ENCODE data around the gene DDR2. TPM values are rescaled to one million over a fixed set of nuclear protein-coding genes. Genes with fewer than 3 reads are reported as not detected.

Gene DDR2
- total RNA-seq, 1 donor = 384 TPM

DNA sequence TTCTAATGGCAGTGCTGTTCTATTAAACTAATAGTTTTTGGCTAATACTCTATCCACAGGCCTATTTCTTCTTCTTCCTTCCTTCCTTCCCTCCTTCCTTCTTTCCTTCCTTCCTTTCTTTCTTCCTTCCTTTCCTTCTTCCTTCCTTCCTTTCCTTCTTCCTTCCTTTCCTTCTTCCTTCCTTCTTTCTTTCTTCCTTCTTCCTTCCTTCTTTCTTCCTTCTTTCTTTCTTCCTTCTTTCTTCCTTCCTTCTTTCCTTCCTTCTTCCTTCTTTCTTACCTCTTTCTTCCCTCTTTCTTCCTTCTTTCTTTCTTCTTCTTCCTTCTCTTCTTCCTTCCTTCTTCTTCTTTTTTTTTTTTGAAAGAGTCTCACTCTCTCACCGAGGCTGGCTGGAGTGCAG, 197.0 kb downstream of the DDR2 start:
- H3K36me3 ChIP-seq (ENCODE audit: insufficient read depth, low read length) = no peaks in the 10 kb centered on the region
- DNase-seq (ENCODE audit: insufficient read length, low spot score, missing footprints) = no peak
- TF ChIP-seq, protein P1, sequence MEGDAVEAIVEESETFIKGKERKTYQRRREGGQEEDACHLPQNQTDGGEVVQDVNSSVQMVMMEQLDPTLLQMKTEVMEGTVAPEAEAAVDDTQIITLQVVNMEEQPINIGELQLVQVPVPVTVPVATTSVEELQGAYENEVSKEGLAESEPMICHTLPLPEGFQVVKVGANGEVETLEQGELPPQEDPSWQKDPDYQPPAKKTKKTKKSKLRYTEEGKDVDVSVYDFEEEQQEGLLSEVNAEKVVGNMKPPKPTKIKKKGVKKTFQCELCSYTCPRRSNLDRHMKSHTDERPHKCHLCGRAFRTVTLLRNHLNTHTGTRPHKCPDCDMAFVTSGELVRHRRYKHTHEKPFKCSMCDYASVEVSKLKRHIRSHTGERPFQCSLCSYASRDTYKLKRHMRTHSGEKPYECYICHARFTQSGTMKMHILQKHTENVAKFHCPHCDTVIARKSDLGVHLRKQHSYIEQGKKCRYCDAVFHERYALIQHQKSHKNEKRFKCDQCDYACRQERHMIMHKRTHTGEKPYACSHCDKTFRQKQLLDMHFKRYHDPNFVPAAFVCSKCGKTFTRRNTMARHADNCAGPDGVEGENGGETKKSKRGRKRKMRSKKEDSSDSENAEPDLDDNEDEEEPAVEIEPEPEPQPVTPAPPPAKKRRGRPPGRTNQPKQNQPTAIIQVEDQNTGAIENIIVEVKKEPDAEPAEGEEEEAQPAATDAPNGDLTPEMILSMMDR (IDR thresholded peaks at IDR 0.05; ENCODE audit: extremely low read depth, low read depth, low read length) = no peak

DNA sequence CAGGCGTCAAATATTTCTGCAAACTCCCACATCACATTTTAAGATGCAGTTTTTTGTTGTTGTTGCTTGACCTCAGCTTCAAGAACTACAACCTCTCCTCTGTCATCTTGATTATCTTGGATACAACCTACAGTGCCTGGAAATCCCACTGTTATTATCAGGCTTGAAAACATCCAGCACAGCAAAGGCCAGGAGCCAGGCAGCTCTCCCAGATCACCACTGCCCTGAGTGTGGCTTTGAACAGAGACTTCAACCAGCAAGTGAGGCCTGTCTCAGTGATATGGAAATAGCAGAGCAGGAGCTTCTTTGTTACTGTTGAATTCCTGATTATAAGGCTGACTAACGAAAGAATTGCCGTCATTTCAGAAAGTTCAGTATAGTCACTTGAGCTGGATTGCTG, 200.2 kb downstream of the DDR2 start:
- Histone ChIP-seq H3K79me2 (ENCODE audit: insufficient read depth, low read length) (no peaks in the 10 kb centered on the region), H4K20me1 (ENCODE audit: insufficient read depth, low read length) (no peaks in the 10 kb centered on the region), H3K36me3 (ENCODE audit: insufficient read depth, low read length) (no peaks in the 10 kb centered on the region), H2AFZ (ENCODE audit: low read length) (no peak overlapping the region), H3K4me1 (ENCODE audit: insufficient read depth, low read length) (no peaks in the 10 kb centered on the region), H3K27ac (ENCODE audit: low read depth, low read length) (no peak overlapping the region), H3K27me3 (ENCODE audit: insufficient read depth, low read length) (peaks cover 9% of the 10 kb centered on the region), H3K9me3 (ENCODE audit: low read depth, low read length) (no peaks in the 10 kb centered on the region), H3K4me2 (ENCODE audit: insufficient read depth, low read length) (no peak overlapping the region), H3K4me3 (ENCODE audit: insufficient read depth, low read length) (no peak overlapping the region)
- TF ChIP-seq, protein P1 (IDR thresholded peaks at IDR 0.05; ENCODE audit: extremely low read depth, low read depth, low read length) = no peak
- DNase-seq (ENCODE audit: insufficient read length, low spot score, missing footprints) = no peak

More for the DNA sequence above, 197.0 kb downstream of the DDR2 start:
- Histone ChIP-seq H3K4me1 (ENCODE audit: insufficient read depth, low read length) (no peaks in the 10 kb centered on the region), H3K4me3 (ENCODE audit: insufficient read depth, low read length) (no peak overlapping the region), H3K27ac (ENCODE audit: low read depth, low read length) (no peak overlapping the region), H3K4me2 (ENCODE audit: insufficient read depth, low read length) (no peak overlapping the region), H3K27me3 (ENCODE audit: insufficient read depth, low read length) (peaks cover 11% of the 10 kb centered on the region), H3K9me3 (ENCODE audit: low read depth, low read length) (no peaks in the 10 kb centered on the region), H4K20me1 (ENCODE audit: insufficient read depth, low read length) (no peaks in the 10 kb centered on the region), H3K79me2 (ENCODE audit: insufficient read depth, low read length) (no peaks in the 10 kb centered on the region), H2AFZ (ENCODE audit: low read length) (no peak overlapping the region)

DNA sequence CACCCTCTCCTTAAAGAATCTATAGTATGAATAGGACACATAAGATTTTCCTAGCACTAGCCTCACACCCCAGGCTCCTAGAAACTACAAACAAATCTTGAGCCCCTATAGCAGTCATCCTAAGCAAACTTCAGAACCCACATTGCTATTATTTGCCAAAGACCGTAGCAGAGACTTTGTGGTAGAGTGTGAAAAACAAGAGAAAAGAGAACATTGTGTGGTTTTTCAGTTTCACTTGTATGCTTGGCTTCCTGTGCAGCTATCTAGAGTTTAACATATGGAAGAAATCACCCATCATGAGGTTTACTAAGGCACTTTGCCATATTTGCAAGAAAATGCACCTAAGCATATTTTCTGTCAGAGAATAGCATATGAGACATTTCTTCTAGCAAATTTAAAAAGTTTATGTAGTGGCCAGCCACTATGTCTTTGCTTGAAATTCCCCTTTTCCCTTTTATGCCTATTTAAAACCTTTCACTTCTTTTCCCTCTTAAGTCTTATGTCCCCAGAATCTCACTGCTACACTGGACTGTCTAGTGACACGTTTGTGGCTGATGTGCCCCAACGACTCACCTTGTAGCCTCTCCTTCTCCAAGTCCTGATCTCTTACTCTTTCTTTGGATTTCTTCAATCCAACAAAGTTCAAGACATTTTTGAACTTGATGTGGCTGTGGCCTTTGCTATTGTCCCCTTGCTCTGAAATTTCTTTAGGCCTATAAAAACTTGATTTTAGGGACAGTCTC, 203.1 kb downstream of the DDR2 start:
- Histone ChIP-seq H3K79me2 (ENCODE audit: insufficient read depth, low read length) (no peaks in the 10 kb centered on the region), H3K36me3 (ENCODE audit: insufficient read depth, low read length) (no peaks in the 10 kb centered on the region), H3K27me3 (ENCODE audit: insufficient read depth, low read length) (no peaks in the 10 kb centered on the region), H3K4me1 (ENCODE audit: insufficient read depth, low read length) (no peaks in the 10 kb centered on the region), H4K20me1 (ENCODE audit: insufficient read depth, low read length) (no peaks in the 10 kb centered on the region), H3K4me3 (ENCODE audit: insufficient read depth, low read length) (no peak overlapping the region), H3K4me2 (ENCODE audit: insufficient read depth, low read length) (no peak overlapping the region), H3K27ac (ENCODE audit: low read depth, low read length) (no peak overlapping the region), H3K9me3 (ENCODE audit: low read depth, low read length) (peaks cover 3% of the 10 kb centered on the region), H2AFZ (ENCODE audit: low read length) (no peak overlapping the region)
- TF ChIP-seq, protein P1 (IDR thresholded peaks at IDR 0.05; ENCODE audit: extremely low read depth, low read depth, low read length) = no peak
- no peak for DNase-seq (ENCODE audit: insufficient read length, low spot score, missing footprints)

Small RNAs within 50 kb of the gene (small RNA-seq; reads per million reads assigned to genes)
- gene RN7SL861P = 0.67 reads per million

Other genes starting within 250 kb of the DDR2 start
- not detected in 2 replicates for gene SH2D1B, start 220.3 kb upstream of the DDR2 start, total RNA-seq
- gene UHMK1, start 134.6 kb upstream of the DDR2 start, total RNA-seq = 43.9 and 51.4 TPM in 2 replicates
- 113 and 141 TPM in 2 replicates for gene UAP1, start 70.7 kb upstream of the DDR2 start, total RNA-seq
- 23.9 and 25.6 TPM in 2 replicates for gene HSD17B7, start 158.2 kb downstream of the DDR2 start, total RNA-seq
- gene CCDC190, start 228.7 kb downstream of the DDR2 start, total RNA-seq = 0.88 and 1.1 TPM in 2 replicates